GM12878 (cell line): ENCODE data around the gene PIGU. TPM values are rescaled to one million over a fixed set of nuclear protein-coding genes. Genes with fewer than 3 reads are reported as not detected.

Experiments used
- CHD2 ChIP-seq: IDR thresholded peaks from 2 replicates; pipeline ENCODE4 v1.6.1; 2011; ENCODE audit warnings: low read depth, low read length, improper control_type of control experiment, borderline replicate concordance
- EGR1 ChIP-seq, 2 experiments: IDR thresholded peaks; 1 replicate in 1 of 2; 2 replicates in 1 of 2; pipeline ENCODE4 v1.6.1; 2011 to 2012; ENCODE audit warnings: low read depth in 2 of 2, low read length in 2 of 2, borderline replicate concordance in 1 of 2, mild to moderate bottlenecking in 1 of 2, moderate library complexity in 1 of 2
- IKZF1 ChIP-seq: fragments of 450-650 bp; conservative IDR thresholded peaks from 2 replicates; pipeline ENCODE4 v1.6.1; 2017; ENCODE audit warnings: antibody characterized with exemption, mild to moderate bottlenecking
- SIN3A ChIP-seq: IDR thresholded peaks from 2 replicates; pipeline ENCODE4 v1.6.1; 2012; ENCODE audit warnings: low read depth, low read length, improper control_type of control experiment
- SMC3 ChIP-seq: IDR thresholded peaks from 2 replicates; pipeline ENCODE4 v1.6.1; 2011; ENCODE audit warnings: low read length, improper control_type of control experiment, borderline replicate concordance
- SPI1 ChIP-seq: IDR thresholded peaks from 2 replicates; pipeline ENCODE4 v1.6.1; 2011; ENCODE audit warnings: low read depth, mild to moderate bottlenecking, low read length, moderate library complexity, borderline replicate concordance; ENCODE audit not compliant: insufficient read depth
- polyA plus RNA-seq, 11 experiments: library from polyadenylated mRNA; depleted of rRNA in 4 of 11; unstranded in 6 of 11; stranded (reverse) in 5 of 11; fragments of >200 nt; fragmentation: Nextera tagmentation in 4 of 11; fragmentation: Illumina TruSeq in 1 of 11; extraction: Ambion mirVana in 4 of 11; extraction: Trizol in 1 of 11; gene quantifications; 1 replicate in 1 of 11; 2 replicates in 10 of 11; pipeline versions ENCODE4 v1.2.1 to v1.2.3, GENCODE V29; 2011 to 2016; ENCODE audit warnings: inconsistent platforms in 2 of 11, missing spikeins in 2 of 11, low read depth in 1 of 11
- total RNA-seq, 4 experiments: library from RNA; depleted of rRNA in 3 of 4; stranded (reverse); fragments of >200 nt in 3 of 4; fragmentation: Illumina TruSeq in 1 of 4; extraction: Trizol in 1 of 4; gene quantifications; 2 replicates each; pipeline versions ENCODE4 v1.2.1 to v1.2.3, GENCODE V29; 2013 to 2021
- TF ChIP-seq, protein P1 (sequence below): fragments of 450-650 bp; formaldehyde crosslinking; IDR thresholded peaks from 2 replicates; pipeline ENCODE4 v1.4.0; 2020; ENCODE audit warnings: mild to moderate bottlenecking, moderate library complexity
- TF ChIP-seq, protein P2 (sequence below): fragments of 450-650 bp; IDR thresholded peaks from 2 replicates; pipeline ENCODE4 v1.6.1; 2017; ENCODE audit warnings: low read depth, mild to moderate bottlenecking, moderate library complexity
- TF ChIP-seq, protein P3 (sequence below): fragments of 450-650 bp; IDR thresholded peaks from 2 replicates; pipeline ENCODE4 v1.6.1; 2018; ENCODE audit warnings: borderline replicate concordance, mild to moderate bottlenecking; ENCODE audit not compliant: partially characterized antibody
- TF ChIP-seq, protein P4 (sequence below): fragments of 450-650 bp; IDR thresholded peaks from 2 replicates; pipeline ENCODE4 v1.6.1; 2016; ENCODE audit warnings: mild to moderate bottlenecking, moderate library complexity, borderline replicate concordance

The PIGU gene
- total and polyA plus RNA-seq, 10 of the 15 experiments (the other 5 are each of a cell fraction or from before 2014, with no cell fraction given): 4.1 to 88.2 (median 25.0) TPM

DNA sequence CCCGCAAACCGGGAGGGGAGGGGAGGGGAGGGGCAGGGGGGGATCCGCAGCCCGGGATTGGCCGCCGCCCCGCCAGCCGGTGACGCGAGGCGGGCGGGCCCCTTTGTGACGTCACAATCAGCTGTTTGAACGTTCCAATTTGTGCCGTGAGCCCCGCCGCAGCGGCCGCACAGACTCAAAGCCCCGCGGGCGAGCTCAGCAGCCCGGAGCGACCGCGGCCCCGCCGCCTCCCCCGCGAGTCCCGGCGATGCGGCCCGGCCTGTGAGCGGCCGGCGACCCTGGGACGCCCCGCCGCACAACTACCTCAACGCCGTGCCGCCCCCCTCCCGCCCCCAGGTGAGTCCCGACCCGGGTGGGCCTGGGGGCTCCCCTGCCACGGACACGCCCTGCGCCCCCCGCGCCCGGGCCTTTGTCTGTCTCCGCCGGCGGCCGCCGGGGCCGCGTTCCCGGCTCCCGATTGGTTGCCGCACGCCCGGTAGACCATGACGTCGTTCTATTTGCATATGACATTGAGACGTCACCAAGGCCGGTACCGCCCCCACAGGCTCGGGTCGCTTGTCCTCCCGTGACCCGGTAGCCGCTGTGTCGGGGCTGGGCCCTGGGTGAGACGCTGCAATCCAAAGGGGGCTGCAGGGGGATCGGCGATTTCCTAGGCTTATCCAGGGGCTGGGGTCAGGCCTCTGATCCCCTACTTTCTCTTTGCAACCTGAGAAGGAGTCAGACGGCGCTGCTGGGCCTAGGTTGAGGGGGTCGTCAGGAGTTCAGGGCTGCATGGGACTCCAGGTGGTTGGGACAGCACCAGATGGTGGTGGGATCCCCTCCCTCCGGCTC, 27.5 kb upstream of the PIGU start, which contains the start of gene TP53INP2 (continued):
- TF ChIP-seq CHD2 (0 out of 2 replicates have a peak, but pooled peaks have one; percentile 20), EGR1 (IDR thresholded peaks at IDR 0.05; ENCODE audit: borderline replicate concordance in 1 of 2, low read depth in 2 of 2, low read length in 2 of 2) (no peak), IKZF1 (peak; percentile 54; the same call in 1 of the 2 replicates), SIN3A (no peak; the same call in 1 of the 2 replicates), SMC3 (no peak), SPI1 (no peak)
- TF ChIP-seq, protein P1, sequence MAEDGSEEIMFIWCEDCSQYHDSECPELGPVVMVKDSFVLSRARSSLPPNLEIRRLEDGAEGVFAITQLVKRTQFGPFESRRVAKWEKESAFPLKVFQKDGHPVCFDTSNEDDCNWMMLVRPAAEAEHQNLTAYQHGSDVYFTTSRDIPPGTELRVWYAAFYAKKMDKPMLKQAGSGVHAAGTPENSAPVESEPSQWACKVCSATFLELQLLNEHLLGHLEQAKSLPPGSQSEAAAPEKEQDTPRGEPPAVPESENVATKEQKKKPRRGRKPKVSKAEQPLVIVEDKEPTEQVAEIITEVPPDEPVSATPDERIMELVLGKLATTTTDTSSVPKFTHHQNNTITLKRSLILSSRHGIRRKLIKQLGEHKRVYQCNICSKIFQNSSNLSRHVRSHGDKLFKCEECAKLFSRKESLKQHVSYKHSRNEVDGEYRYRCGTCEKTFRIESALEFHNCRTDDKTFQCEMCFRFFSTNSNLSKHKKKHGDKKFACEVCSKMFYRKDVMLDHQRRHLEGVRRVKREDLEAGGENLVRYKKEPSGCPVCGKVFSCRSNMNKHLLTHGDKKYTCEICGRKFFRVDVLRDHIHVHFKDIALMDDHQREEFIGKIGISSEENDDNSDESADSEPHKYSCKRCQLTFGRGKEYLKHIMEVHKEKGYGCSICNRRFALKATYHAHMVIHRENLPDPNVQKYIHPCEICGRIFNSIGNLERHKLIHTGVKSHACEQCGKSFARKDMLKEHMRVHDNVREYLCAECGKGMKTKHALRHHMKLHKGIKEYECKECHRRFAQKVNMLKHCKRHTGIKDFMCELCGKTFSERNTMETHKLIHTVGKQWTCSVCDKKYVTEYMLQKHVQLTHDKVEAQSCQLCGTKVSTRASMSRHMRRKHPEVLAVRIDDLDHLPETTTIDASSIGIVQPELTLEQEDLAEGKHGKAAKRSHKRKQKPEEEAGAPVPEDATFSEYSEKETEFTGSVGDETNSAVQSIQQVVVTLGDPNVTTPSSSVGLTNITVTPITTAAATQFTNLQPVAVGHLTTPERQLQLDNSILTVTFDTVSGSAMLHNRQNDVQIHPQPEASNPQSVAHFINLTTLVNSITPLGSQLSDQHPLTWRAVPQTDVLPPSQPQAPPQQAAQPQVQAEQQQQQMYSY (CRISPR knock-in tag): no peak
- TF ChIP-seq, protein P2, sequence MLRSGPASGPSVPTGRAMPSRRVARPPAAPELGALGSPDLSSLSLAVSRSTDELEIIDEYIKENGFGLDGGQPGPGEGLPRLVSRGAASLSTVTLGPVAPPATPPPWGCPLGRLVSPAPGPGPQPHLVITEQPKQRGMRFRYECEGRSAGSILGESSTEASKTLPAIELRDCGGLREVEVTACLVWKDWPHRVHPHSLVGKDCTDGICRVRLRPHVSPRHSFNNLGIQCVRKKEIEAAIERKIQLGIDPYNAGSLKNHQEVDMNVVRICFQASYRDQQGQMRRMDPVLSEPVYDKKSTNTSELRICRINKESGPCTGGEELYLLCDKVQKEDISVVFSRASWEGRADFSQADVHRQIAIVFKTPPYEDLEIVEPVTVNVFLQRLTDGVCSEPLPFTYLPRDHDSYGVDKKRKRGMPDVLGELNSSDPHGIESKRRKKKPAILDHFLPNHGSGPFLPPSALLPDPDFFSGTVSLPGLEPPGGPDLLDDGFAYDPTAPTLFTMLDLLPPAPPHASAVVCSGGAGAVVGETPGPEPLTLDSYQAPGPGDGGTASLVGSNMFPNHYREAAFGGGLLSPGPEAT: no peak
- TF ChIP-seq, protein P3, sequence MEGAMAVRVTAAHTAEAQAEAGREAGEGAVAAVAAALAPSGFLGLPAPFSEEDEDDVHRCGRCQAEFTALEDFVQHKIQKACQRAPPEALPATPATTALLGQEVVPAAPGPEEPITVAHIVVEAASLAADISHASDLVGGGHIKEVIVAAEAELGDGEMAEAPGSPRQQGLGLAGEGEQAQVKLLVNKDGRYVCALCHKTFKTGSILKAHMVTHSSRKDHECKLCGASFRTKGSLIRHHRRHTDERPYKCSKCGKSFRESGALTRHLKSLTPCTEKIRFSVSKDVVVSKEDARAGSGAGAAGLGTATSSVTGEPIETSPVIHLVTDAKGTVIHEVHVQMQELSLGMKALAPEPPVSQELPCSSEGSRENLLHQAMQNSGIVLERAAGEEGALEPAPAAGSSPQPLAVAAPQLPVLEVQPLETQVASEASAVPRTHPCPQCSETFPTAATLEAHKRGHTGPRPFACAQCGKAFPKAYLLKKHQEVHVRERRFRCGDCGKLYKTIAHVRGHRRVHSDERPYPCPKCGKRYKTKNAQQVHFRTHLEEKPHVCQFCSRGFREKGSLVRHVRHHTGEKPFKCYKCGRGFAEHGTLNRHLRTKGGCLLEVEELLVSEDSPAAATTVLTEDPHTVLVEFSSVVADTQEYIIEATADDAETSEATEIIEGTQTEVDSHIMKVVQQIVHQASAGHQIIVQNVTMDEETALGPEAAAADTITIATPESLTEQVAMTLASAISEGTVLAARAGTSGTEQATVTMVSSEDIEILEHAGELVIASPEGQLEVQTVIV: peak; percentile 25
- TF ChIP-seq, protein P4, sequence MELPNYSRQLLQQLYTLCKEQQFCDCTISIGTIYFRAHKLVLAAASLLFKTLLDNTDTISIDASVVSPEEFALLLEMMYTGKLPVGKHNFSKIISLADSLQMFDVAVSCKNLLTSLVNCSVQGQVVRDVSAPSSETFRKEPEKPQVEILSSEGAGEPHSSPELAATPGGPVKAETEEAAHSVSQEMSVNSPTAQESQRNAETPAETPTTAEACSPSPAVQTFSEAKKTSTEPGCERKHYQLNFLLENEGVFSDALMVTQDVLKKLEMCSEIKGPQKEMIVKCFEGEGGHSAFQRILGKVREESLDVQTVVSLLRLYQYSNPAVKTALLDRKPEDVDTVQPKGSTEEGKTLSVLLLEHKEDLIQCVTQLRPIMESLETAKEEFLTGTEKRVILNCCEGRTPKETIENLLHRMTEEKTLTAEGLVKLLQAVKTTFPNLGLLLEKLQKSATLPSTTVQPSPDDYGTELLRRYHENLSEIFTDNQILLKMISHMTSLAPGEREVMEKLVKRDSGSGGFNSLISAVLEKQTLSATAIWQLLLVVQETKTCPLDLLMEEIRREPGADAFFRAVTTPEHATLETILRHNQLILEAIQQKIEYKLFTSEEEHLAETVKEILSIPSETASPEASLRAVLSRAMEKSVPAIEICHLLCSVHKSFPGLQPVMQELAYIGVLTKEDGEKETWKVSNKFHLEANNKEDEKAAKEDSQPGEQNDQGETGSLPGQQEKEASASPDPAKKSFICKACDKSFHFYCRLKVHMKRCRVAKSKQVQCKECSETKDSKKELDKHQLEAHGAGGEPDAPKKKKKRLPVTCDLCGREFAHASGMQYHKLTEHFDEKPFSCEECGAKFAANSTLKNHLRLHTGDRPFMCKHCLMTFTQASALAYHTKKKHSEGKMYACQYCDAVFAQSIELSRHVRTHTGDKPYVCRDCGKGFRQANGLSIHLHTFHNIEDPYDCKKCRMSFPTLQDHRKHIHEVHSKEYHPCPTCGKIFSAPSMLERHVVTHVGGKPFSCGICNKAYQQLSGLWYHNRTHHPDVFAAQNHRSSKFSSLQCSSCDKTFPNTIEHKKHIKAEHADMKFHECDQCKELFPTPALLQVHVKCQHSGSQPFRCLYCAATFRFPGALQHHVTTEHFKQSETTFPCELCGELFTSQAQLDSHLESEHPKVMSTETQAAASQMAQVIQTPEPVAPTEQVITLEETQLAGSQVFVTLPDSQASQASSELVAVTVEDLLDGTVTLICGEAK: no peak
